Kidney (tissue), 14 donors: Measurements from ENCODE around the gene PACSIN2. TPM values are rescaled to one million over a fixed set of nuclear protein-coding genes. Genes with fewer than 3 reads are reported as not detected.
"Not testable (repeated sequence)": the region's sequence is repeated elsewhere in the genome, so short reads cannot be mapped to it uniquely, and the experiment has no call there.

Source experiments
- DNase-seq, 5 donors: peaks; one replicate each; pipeline ENCODE4 v3.0.0-alpha.2; 2013 to 2020
- FAIRE-seq: peaks from 2 replicates; lab custom pipeline; 2012; peaks lifted over from hg19 to GRCh38; lab: Jason Lieb, UNC
- H3K27ac ChIP-seq, 2 donors: one replicate each; pipeline ENCODE4 v1.7.0; 2013; ENCODE audit warnings: low read depth in 2 of 2, low read length in 2 of 2, inconsistent platforms in 1 of 2
- H3K27me3 ChIP-seq: one replicate; pipeline ENCODE4 v1.7.1; 2013; ENCODE audit warnings: low read length, inconsistent platforms; ENCODE audit not compliant: control insufficient read depth, insufficient read depth
- H3K36me3 ChIP-seq, 3 donors: one replicate each; pipeline versions ENCODE4 v1.7.0 to v1.7.1; 2013; ENCODE audit warnings: low read length in 3 of 3, control low read depth in 1 of 3, inconsistent platforms in 1 of 3; ENCODE audit not compliant: insufficient read depth in 3 of 3, control insufficient read depth in 2 of 3
- H3K4me1 ChIP-seq, 3 donors: one replicate each; pipeline versions ENCODE4 v1.7.0 to v1.7.1; 2013; ENCODE audit warnings: low read length in 3 of 3, inconsistent platforms in 1 of 3, low read depth in 1 of 3; ENCODE audit not compliant: control insufficient read depth in 2 of 3, insufficient read depth in 2 of 3
- H3K4me3 ChIP-seq, 3 donors: one replicate each; pipeline versions ENCODE4 v1.7.0 to v1.8.1; 2013; ENCODE audit warnings: low read length in 3 of 3, control low read depth in 1 of 3, inconsistent platforms in 1 of 3
- H3K9ac ChIP-seq, 3 donors: one replicate each; pipeline versions ENCODE4 v1.7.0 to v1.7.1; 2013; ENCODE audit warnings: low read length in 3 of 3, control low read depth in 1 of 3, inconsistent platforms in 1 of 3
- H3K9me3 ChIP-seq, 3 donors: one replicate each; pipeline versions ENCODE4 v1.7.0 to v1.7.1; 2013; ENCODE audit warnings: low read length in 3 of 3, control low read depth in 1 of 3, inconsistent platforms in 1 of 3; ENCODE audit not compliant: control insufficient read depth in 2 of 3, insufficient read depth in 1 of 3
- CTCF ChIP-seq: IDR thresholded peaks from 3 replicates; pipeline ENCODE4 v1.5.1; 2012; ENCODE audit warnings: mild to moderate bottlenecking, moderate library complexity, borderline replicate concordance; ENCODE audit not compliant: insufficient read depth; ENCODE audit errors: extremely low read depth
- intact Hi-C: fragments of 100-400 bp; cut with DNase I; formaldehyde crosslinking; loops from one replicate; pipeline ENCODE4 v1.11.1; 2022
- polyA plus RNA-seq: library from polyadenylated mRNA; stranded (reverse); fragments of 350-450 nt; fragmentation: Illumina TruSeq; extraction: RNeasy Lipid Tissue Mini Kit (QIAGEN cat#74804); gene quantifications from one replicate; pipeline ENCODE4 v1.2.3, GENCODE V29; 2014; ENCODE audit warnings: low read depth, low replicate concordance; ENCODE audit not compliant: insufficient read depth
- total RNA-seq: library from RNA; stranded (reverse); fragmentation: NEBNext Ultra II Directional; extraction: Animal tissue kit (Norgen Biotek cat#: 25700); gene quantifications from one replicate; pipeline ENCODE4 v1.2.1, GENCODE V29; 2021
- donor health status: control.
- donor health status: control.
- donor health status: control.
- donor health status: control.
- donor health status: control.
- donor health status: DM: yes; HTN: yes; CAD: no.
- donor health status: Normal renal cell carcinoma (clear cell type).

PACSIN2 gene
- total and polyA plus RNA-seq, 2 donors from 2014 or later = 56.3 to 105 TPM

DNA sequence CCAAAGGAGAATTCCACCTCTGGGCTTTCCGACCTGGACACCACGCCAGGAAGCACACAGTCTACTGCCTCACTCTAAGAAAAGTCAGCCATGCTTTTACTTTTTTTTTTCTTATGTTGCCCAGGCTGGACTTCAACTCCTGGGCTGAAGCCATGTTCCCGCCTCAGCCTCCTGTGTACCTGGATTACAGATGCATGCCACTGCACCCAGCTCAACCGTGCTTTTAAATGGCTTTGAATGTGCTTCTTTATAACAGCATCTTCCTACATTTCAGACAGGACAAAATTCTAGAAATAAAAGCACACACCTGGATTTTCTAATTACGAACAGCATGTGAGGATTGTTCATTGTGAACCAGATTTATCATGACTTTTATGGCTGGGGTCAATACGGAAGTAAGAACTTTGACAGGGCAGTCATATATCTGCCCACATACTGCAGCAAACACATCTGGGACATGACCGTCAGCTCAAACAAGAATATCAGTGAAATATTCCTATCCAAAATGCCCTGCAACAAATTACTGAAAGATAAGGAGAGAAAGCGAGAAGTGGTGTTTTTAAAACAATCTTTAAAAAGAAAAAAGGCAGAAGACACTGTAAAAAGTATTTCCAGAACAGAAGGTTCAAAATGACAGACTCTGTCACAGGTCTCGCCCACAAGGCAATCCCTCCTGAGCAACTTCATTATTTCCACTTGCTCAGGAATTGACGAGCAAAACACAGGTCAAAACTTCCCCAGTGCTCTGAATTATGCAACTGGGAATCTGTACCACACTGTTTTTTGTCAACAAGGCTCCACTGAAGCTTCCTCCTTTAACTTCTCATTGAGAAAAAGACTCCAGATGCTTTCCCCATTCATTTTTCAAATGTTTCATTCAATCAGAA, 42.1 kb downstream of the PACSIN2 start:
- peaks cover 0 to 8% (median 3%) of the 10 kb centered on the region in 3 donors for H3K4me1 ChIP-seq
- no peak overlapping the region for H3K4me3 ChIP-seq
- no peak overlapping the region for H3K27ac ChIP-seq
- no peak for TF ChIP-seq CTCF
- intact Hi-C loops = no loop called here
- H3K9ac ChIP-seq = no peak overlapping the region
- DNase-seq (no peak), FAIRE-seq (no peak)
- no peaks in the 10 kb centered on the region for H3K36me3 ChIP-seq
- H3K27me3 ChIP-seq = no peaks in the 10 kb centered on the region
- H3K9me3 ChIP-seq = no peaks in the 10 kb centered on the region

DNA sequence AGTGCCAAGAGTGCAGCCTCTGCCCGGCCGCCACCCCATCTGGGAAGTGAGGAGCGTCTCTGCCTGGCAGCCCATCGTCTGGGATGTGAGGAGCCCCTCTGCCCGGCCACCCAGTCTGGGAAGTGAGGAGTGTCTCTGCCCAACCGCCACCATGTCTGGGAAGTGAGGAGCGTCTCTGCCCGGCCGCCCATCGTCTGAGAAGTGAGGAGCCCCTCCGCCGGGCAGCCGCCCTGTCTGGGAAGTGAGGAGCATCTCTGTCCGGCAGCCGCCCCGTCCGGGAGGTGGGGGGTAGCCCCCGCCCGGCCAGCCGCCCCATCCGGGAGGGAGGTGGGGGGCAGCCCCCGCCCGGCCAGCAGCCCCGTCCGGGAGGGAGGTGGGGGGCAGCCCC, 43.5 kb downstream of the PACSIN2 start:
- H3K9me3 ChIP-seq, FAIRE-seq, H3K9ac ChIP-seq, DNase-seq, H3K27ac ChIP-seq, H3K27me3 ChIP-seq, H3K4me1 ChIP-seq, H3K4me3 ChIP-seq, H3K36me3 ChIP-seq, intact Hi-C loops: not testable (repeated sequence)

- H3K9ac ChIP-seq = no peak overlapping the region
- H3K27ac ChIP-seq = no peak overlapping the region
- FAIRE-seq = no peak
- H3K36me3 ChIP-seq = peaks cover 0 to under 1% (median 0%) of the 10 kb centered on the region in 3 donors
- DNase-seq = no peak
- intact Hi-C loops = no loop called here
- H3K4me3 ChIP-seq = no peak overlapping the region
- TF ChIP-seq CTCF = no peak
- peaks cover 0 to 5% (median 2%) of the 10 kb centered on the region in 3 donors for H3K4me1 ChIP-seq
- no peaks in the 10 kb centered on the region for H3K9me3 ChIP-seq
- no peaks in the 10 kb centered on the region for H3K27me3 ChIP-seq
Measured at GRCh38 chr22:42970029-42970428, 44.9 kb downstream of the PACSIN2 start.

- no peak overlapping the region for H3K9ac ChIP-seq
- no peak overlapping the region for H3K4me3 ChIP-seq
- H3K27ac ChIP-seq = no peak overlapping the region
- H3K27me3 ChIP-seq = no peaks in the 10 kb centered on the region
- peaks cover 0 to 5% (median 0%) of the 10 kb centered on the region in 3 donors for H3K36me3 ChIP-seq
- H3K4me1 ChIP-seq = peaks cover 0 to 5% (median 3%) of the 10 kb centered on the region in 3 donors
- DNase-seq (no peak), FAIRE-seq (no peak)
- TF ChIP-seq CTCF = no peak
- no peaks in the 10 kb centered on the region for H3K9me3 ChIP-seq
- intact Hi-C loops = no loop called here
Measured at GRCh38 chr22:42969348-42969975, 45.5 kb downstream of the PACSIN2 start.
